ENCODE results near the gene SLC5A6.
A peak's percentile ranks its signal among the peaks of the same experiment; 100 is the strongest.

SLC5A6 gene

GRCh38 chr2:27233341-27233740 is 21.3 kb upstream of the SLC5A6 start:
- H3K4me1 ChIP-seq (ENCODE audit: insufficient read depth, low read length), result no peaks in the 10 kb centered on the region
- H3K36me3 ChIP-seq (ENCODE audit: insufficient read depth, low read length), result peaks cover 66% of the 10 kb centered on the region
- no peaks in the 10 kb centered on the region for H3K9me3 ChIP-seq (ENCODE audit: low read length)
- no peaks in the 10 kb centered on the region for H3K27me3 ChIP-seq (ENCODE audit: control insufficient read depth in 1 of 2, insufficient read depth in 2 of 2, low read length in 2 of 2)
- no peak overlapping the region for H3K9ac ChIP-seq (ENCODE audit: low read length)
- H3K27ac ChIP-seq (ENCODE audit: low read depth, low read length), result no peak overlapping the region
- H3K4me3 ChIP-seq (ENCODE audit: low read depth in 1 of 2, low read length in 2 of 2), result no peak overlapping the region

GRCh38 chr2:27231921-27232320 is 19.9 kb upstream of the SLC5A6 start:
- no peaks in the 10 kb centered on the region for H3K9me3 ChIP-seq (ENCODE audit: low read length)
- no peaks in the 10 kb centered on the region for H3K4me1 ChIP-seq (ENCODE audit: insufficient read depth, low read length)
- H3K9ac ChIP-seq (ENCODE audit: low read length), result no peak overlapping the region
- no peak overlapping the region for H3K4me3 ChIP-seq (ENCODE audit: low read depth in 1 of 2, low read length in 2 of 2)
- H3K27me3 ChIP-seq (ENCODE audit: control insufficient read depth in 1 of 2, insufficient read depth in 2 of 2, low read length in 2 of 2), result no peaks in the 10 kb centered on the region
- peaks cover 68% of the 10 kb centered on the region for H3K36me3 ChIP-seq (ENCODE audit: insufficient read depth, low read length)
- H3K27ac ChIP-seq (ENCODE audit: low read depth, low read length), result no peak overlapping the region

GRCh38 chr2:27227501-27227900 is 15.4 kb upstream of the SLC5A6 start:
- Histone ChIP-seq H3K27me3 (ENCODE audit: control insufficient read depth in 1 of 2, insufficient read depth in 2 of 2, low read length in 2 of 2) (no peaks in the 10 kb centered on the region), H3K27ac (ENCODE audit: low read depth, low read length) (no peak overlapping the region), H3K9me3 (ENCODE audit: low read length) (no peaks in the 10 kb centered on the region), H3K4me1 (ENCODE audit: insufficient read depth, low read length) (no peaks in the 10 kb centered on the region), H3K36me3 (ENCODE audit: insufficient read depth, low read length) (peaks cover 60% of the 10 kb centered on the region), H3K9ac (ENCODE audit: low read length) (no peak overlapping the region), H3K4me3 (ENCODE audit: low read depth in 1 of 2, low read length in 2 of 2) (no peak overlapping the region)

GRCh38 chr2:27225526-27225925 is 13.5 kb upstream of the SLC5A6 start:
- H3K4me1 ChIP-seq (ENCODE audit: insufficient read depth, low read length), result no peaks in the 10 kb centered on the region

GRCh38 chr2:27223416-27223815 is 11.3 kb upstream of the SLC5A6 start:
- H3K4me3 ChIP-seq (ENCODE audit: low read depth in 1 of 2, low read length in 2 of 2), result no peak overlapping the region
- no peak overlapping the region for H3K27ac ChIP-seq (ENCODE audit: low read depth, low read length)
- peaks cover 58% of the 10 kb centered on the region for H3K36me3 ChIP-seq (ENCODE audit: insufficient read depth, low read length)
- H3K9me3 ChIP-seq (ENCODE audit: low read length), result no peaks in the 10 kb centered on the region
- H3K27me3 ChIP-seq (ENCODE audit: control insufficient read depth in 1 of 2, insufficient read depth in 2 of 2, low read length in 2 of 2), result no peaks in the 10 kb centered on the region
- H3K9ac ChIP-seq (ENCODE audit: low read length), result no peak overlapping the region
- peaks cover under 1% of the 10 kb centered on the region for H3K4me1 ChIP-seq (ENCODE audit: insufficient read depth, low read length)

More at GRCh38 chr2:27225526-27225925, 13.5 kb upstream of the SLC5A6 start:
- H3K9ac ChIP-seq (ENCODE audit: low read length), result no peak overlapping the region
- H3K4me3 ChIP-seq (ENCODE audit: low read depth in 1 of 2, low read length in 2 of 2), result no peak overlapping the region
- H3K36me3 ChIP-seq (ENCODE audit: insufficient read depth, low read length), result peaks cover 54% of the 10 kb centered on the region
- H3K27me3 ChIP-seq (ENCODE audit: control insufficient read depth in 1 of 2, insufficient read depth in 2 of 2, low read length in 2 of 2), result no peaks in the 10 kb centered on the region
- no peak overlapping the region for H3K27ac ChIP-seq (ENCODE audit: low read depth, low read length)
- H3K9me3 ChIP-seq (ENCODE audit: low read length), result no peaks in the 10 kb centered on the region

GRCh38 chr2:27222407-27222806 is 10.3 kb upstream of the SLC5A6 start:
- no peak overlapping the region for H3K4me3 ChIP-seq (ENCODE audit: low read depth in 1 of 2, low read length in 2 of 2)
- peaks cover 8% of the 10 kb centered on the region for H3K4me1 ChIP-seq (ENCODE audit: insufficient read depth, low read length)
- no peak overlapping the region for H3K9ac ChIP-seq (ENCODE audit: low read length)
- H3K27ac ChIP-seq (ENCODE audit: low read depth, low read length), result no peak overlapping the region
- no peaks in the 10 kb centered on the region for H3K9me3 ChIP-seq (ENCODE audit: low read length)
- no peaks in the 10 kb centered on the region for H3K27me3 ChIP-seq (ENCODE audit: control insufficient read depth in 1 of 2, insufficient read depth in 2 of 2, low read length in 2 of 2)
- peaks cover 50% of the 10 kb centered on the region for H3K36me3 ChIP-seq (ENCODE audit: insufficient read depth, low read length)

GRCh38 chr2:27221166-27221565 is 9.1 kb upstream of the SLC5A6 start:
- no peaks in the 10 kb centered on the region for H3K27me3 ChIP-seq (ENCODE audit: control insufficient read depth in 1 of 2, insufficient read depth in 2 of 2, low read length in 2 of 2)
- H3K9me3 ChIP-seq (ENCODE audit: low read length), result no peaks in the 10 kb centered on the region
- H3K4me3 ChIP-seq (ENCODE audit: low read depth in 1 of 2, low read length in 2 of 2), result no peak overlapping the region
- no peak overlapping the region for H3K27ac ChIP-seq (ENCODE audit: low read depth, low read length)
- peaks cover 37% of the 10 kb centered on the region for H3K36me3 ChIP-seq (ENCODE audit: insufficient read depth, low read length)
- H3K9ac ChIP-seq (ENCODE audit: low read length), result no peak overlapping the region
- peaks cover 8% of the 10 kb centered on the region for H3K4me1 ChIP-seq (ENCODE audit: insufficient read depth, low read length)

GRCh38 chr2:27220091-27220490 is 8.0 kb upstream of the SLC5A6 start:
- H3K9me3 ChIP-seq (ENCODE audit: low read length), result no peaks in the 10 kb centered on the region
- no peak overlapping the region for H3K4me3 ChIP-seq (ENCODE audit: low read depth in 1 of 2, low read length in 2 of 2)
- no peaks in the 10 kb centered on the region for H3K27me3 ChIP-seq (ENCODE audit: control insufficient read depth in 1 of 2, insufficient read depth in 2 of 2, low read length in 2 of 2)
- no peak overlapping the region for H3K9ac ChIP-seq (ENCODE audit: low read length)
- H3K36me3 ChIP-seq (ENCODE audit: insufficient read depth, low read length), result peaks cover 35% of the 10 kb centered on the region
- H3K4me1 ChIP-seq (ENCODE audit: insufficient read depth, low read length), result peaks cover 8% of the 10 kb centered on the region
- H3K27ac ChIP-seq (ENCODE audit: low read depth, low read length), result no peak overlapping the region

GRCh38 chr2:27219091-27219490 is 7.0 kb upstream of the SLC5A6 start:
- H3K4me3 ChIP-seq (ENCODE audit: low read depth in 1 of 2, low read length in 2 of 2), result no peak overlapping the region
- H3K36me3 ChIP-seq (ENCODE audit: insufficient read depth, low read length), result peaks cover 27% of the 10 kb centered on the region
- H3K27ac ChIP-seq (ENCODE audit: low read depth, low read length), result no peak overlapping the region
- no peaks in the 10 kb centered on the region for H3K27me3 ChIP-seq (ENCODE audit: control insufficient read depth in 1 of 2, insufficient read depth in 2 of 2, low read length in 2 of 2)
- peaks cover 8% of the 10 kb centered on the region for H3K4me1 ChIP-seq (ENCODE audit: insufficient read depth, low read length)
- H3K9me3 ChIP-seq (ENCODE audit: low read length), result no peaks in the 10 kb centered on the region
- no peak overlapping the region for H3K9ac ChIP-seq (ENCODE audit: low read length)

- no peak overlapping the region for H3K27ac ChIP-seq (ENCODE audit: low read depth, low read length)
- H3K36me3 ChIP-seq (ENCODE audit: insufficient read depth, low read length), result peaks cover 22% of the 10 kb centered on the region
- no peak overlapping the region for H3K4me3 ChIP-seq (ENCODE audit: low read depth in 1 of 2, low read length in 2 of 2)
Measured at GRCh38 chr2:27218614-27219013, 6.5 kb upstream of the SLC5A6 start.

GRCh38 chr2:27217173-27218121 is 5.4 kb upstream of the SLC5A6 start, which contains the start of gene CAD:
Gene CAD (plus strand): TSS chr2:27217369. CDS start chr2:27217552, 183 bp downstream.
- Histone ChIP-seq H3K36me3 (ENCODE audit: insufficient read depth, low read length) (peaks cover 18% of the 10 kb centered on the region), H3K4me3 (ENCODE audit: low read depth in 1 of 2, low read length in 2 of 2) (peak within 1 kb of the TSS; percentile 58 to 73), H3K9ac (ENCODE audit: low read length) (peak within 1 kb of the TSS; percentile 32)

More at GRCh38 chr2:27218614-27219013, 6.5 kb upstream of the SLC5A6 start:
- Histone ChIP-seq H3K9me3 (ENCODE audit: low read length) (no peaks in the 10 kb centered on the region), H3K27me3 (ENCODE audit: control insufficient read depth in 1 of 2, insufficient read depth in 2 of 2, low read length in 2 of 2) (no peaks in the 10 kb centered on the region), H3K9ac (ENCODE audit: low read length) (no peak overlapping the region), H3K4me1 (ENCODE audit: insufficient read depth, low read length) (peaks cover 9% of the 10 kb centered on the region)

More at GRCh38 chr2:27217173-27218121, 5.4 kb upstream of the SLC5A6 start, which contains the start of gene CAD:
- H3K27me3 ChIP-seq (ENCODE audit: control insufficient read depth in 1 of 2, insufficient read depth in 2 of 2, low read length in 2 of 2), result no peaks in the 10 kb centered on the region
- H3K4me1 ChIP-seq (ENCODE audit: insufficient read depth, low read length), result peaks cover 18% of the 10 kb centered on the region
- H3K27ac ChIP-seq (ENCODE audit: low read depth, low read length), result peak within 1 kb of the TSS; percentile 29
- H3K9me3 ChIP-seq (ENCODE audit: low read length), result no peaks in the 10 kb centered on the region

Measured in muscle layer of colon (tissue), 2 donors.